ENCODE results near the gene ANKRD52.

- TF ChIP-seq CTCF (IDR thresholded peaks at IDR 0.05 in 4 of 5, conservative IDR thresholded peaks at IDR 0.05 in 1 of 5) (no peak), POLR2A (IDR thresholded peaks at IDR 0.05) (no peak)
Measured at GRCh38 chr12:56304872-56305590, 46.8 kb upstream of the ANKRD52 start.

All from gastrocnemius medialis (tissue), 4 donors.